HL-60 (cell line): ENCODE results near the gene CNTRL.

ENCODE experiments used
- DNase-seq, 2 experiments: peaks; one replicate each; pipeline ENCODE4 v3.0.0-alpha.2; 2010 to 2020; ENCODE audit warnings: low read depth in 1 of 2, low spot score in 1 of 2
- H3K27ac ChIP-seq: fragments of 250-450 bp; sonication (Bioruptor Pico); replicated peaks from 2 replicates; pipeline ENCODE4 v1.5.1; 2020; ENCODE audit warnings: mild to moderate bottlenecking, moderate library complexity
- H3K27me3 ChIP-seq: fragments of 250-450 bp; sonication (Bioruptor Pico); 2 replicates; pipeline ENCODE4 v1.5.1; 2021; ENCODE audit warnings: mild to moderate bottlenecking, moderate library complexity; ENCODE audit not compliant: insufficient read depth, poor library complexity, severe bottlenecking
- H3K4me3 ChIP-seq: replicated peaks from 2 replicates; pipeline ENCODE4 v1.5.1; 2011; ENCODE audit warnings: mild to moderate bottlenecking, control low read depth, low read length; ENCODE audit not compliant: insufficient read depth
- GABPA ChIP-seq: IDR thresholded peaks from 2 replicates; pipeline ENCODE4 v1.6.1; 2012; ENCODE audit warnings: low read depth
- POLR2AphosphoS5 ChIP-seq: IDR thresholded peaks from 2 replicates; pipeline ENCODE4 v1.6.1; 2012; ENCODE audit warnings: low read depth
- REST ChIP-seq: IDR thresholded peaks from 2 replicates; pipeline ENCODE4 v1.6.1; 2012; ENCODE audit warnings: low read depth; ENCODE audit not compliant: insufficient replicate concordance
- SPI1 ChIP-seq: IDR thresholded peaks from 2 replicates; pipeline ENCODE4 v1.6.1; 2012; ENCODE audit warnings: low read depth, mild to moderate bottlenecking, borderline replicate concordance
- TF ChIP-seq, protein P1 (sequence below): IDR thresholded peaks from one replicate; pipeline ENCODE4 v1.5.1; 2011; ENCODE audit warnings: low read length, control low read depth, inconsistent platforms; ENCODE audit not compliant: insufficient read depth

Gene CNTRL

GRCh38 chr9:121071370-121071755 lies 3.4 kb upstream of the CNTRL start:
- Histone ChIP-seq H3K4me3 (no peak overlapping the region), H3K27ac (peak overlapping the region; percentile 95), H3K27me3 (no peaks in the 10 kb centered on the region)
- DNase-seq: no peak
- TF ChIP-seq, protein P1, sequence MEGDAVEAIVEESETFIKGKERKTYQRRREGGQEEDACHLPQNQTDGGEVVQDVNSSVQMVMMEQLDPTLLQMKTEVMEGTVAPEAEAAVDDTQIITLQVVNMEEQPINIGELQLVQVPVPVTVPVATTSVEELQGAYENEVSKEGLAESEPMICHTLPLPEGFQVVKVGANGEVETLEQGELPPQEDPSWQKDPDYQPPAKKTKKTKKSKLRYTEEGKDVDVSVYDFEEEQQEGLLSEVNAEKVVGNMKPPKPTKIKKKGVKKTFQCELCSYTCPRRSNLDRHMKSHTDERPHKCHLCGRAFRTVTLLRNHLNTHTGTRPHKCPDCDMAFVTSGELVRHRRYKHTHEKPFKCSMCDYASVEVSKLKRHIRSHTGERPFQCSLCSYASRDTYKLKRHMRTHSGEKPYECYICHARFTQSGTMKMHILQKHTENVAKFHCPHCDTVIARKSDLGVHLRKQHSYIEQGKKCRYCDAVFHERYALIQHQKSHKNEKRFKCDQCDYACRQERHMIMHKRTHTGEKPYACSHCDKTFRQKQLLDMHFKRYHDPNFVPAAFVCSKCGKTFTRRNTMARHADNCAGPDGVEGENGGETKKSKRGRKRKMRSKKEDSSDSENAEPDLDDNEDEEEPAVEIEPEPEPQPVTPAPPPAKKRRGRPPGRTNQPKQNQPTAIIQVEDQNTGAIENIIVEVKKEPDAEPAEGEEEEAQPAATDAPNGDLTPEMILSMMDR: no peak
- no peak for TF ChIP-seq REST
- TF ChIP-seq POLR2AphosphoS5: 0 out of 2 replicates have a peak, but pooled peaks have one; percentile 7

DNA sequence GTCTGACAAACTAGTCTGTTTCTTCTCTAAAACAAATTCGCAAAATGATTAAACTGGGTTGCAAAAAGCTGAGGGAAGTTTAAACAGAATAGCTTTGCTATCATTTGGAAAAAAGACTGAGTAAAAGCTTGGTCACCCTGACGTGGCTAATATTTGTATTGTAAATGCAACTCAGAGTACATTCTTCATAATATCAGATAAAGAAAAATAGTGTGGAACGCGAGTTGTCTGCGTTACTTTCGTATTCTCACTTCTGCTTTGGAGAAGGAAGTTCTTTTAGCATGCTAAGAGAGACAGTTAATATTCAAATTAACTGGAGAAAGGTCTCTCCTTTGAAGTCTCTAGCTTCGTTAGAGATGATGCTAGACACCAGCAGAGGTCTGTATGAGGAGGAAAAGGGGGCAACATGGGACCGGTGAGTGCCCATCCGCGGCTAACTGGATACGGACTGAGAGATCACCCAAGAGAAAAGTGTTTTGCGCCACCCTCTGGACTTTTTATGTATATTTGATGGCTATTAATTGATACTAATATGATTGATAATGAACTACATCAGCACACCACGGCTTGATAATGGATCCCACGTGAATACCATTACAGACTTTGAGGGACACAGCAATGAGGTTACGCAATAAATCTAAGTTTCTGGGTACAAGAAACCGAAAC lies 2.9 kb upstream of the CNTRL start:
- Histone ChIP-seq H3K4me3 (peak overlapping the region; percentile 3; the same call in 1 of the 2 replicates), H3K27me3 (no peaks in the 10 kb centered on the region), H3K27ac (peak overlapping the region; percentile 95)
- no peak for TF ChIP-seq POLR2AphosphoS5
- TF ChIP-seq SPI1: peak; percentile 86
- DNase-seq: peak in 1 of 2 experiments; percentile 45

GRCh38 chr9:121073038-121073437 lies 1.7 kb upstream of the CNTRL start:
- Histone ChIP-seq H3K4me3 (no peak overlapping the region), H3K27me3 (no peaks in the 10 kb centered on the region), H3K27ac (peak overlapping the region; percentile 95)
- DNase-seq: peak; percentile 79 to 84
- TF ChIP-seq POLR2AphosphoS5: peak; percentile 68; the same call in 1 of the 2 replicates
- TF ChIP-seq GABPA: no peak
- no peak for TF ChIP-seq REST

DNA sequence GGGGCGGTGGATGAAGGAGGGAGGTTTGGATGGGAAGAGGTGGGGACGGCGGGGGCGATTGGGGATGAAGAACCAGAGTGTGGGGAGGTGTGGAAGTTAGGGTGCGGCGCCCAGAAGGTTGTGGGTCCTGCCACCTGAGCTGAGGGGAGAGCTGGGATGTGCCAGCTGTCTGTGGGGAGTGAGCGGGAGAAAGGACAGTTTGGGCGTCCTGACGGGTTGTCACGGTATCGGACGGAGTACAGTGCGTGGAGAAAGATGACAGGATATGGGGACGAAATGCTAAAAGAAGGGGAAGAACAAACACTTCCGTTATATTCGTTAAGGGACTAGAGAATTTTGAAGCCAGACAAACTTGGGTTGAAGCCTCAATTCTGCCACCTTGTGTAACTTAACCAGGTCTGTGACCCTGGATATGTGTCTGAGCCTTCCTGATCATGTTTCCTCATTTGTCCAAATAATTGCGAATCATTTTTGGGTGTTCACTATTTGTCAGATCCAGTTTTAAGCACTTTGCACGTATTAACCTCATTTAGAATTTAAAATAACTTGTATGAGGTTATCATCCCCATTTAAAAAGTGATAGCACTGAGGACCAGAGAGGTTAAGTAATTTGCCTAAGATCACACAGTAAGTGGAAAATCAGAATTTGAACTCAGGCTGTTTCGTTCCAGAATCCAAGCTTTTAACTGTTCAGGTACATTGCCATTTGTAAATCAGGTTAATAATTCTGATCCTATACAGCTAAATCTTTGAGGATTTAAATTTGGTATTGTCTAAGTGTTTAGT lies 689 bp downstream of the CNTRL start:
- peak overlapping the region; percentile 80 for H3K4me3 ChIP-seq
- DNase-seq: peak; percentile 51 to 62
- TF ChIP-seq, protein P1: no peak
- peak; percentile 58; the same call in 1 of the 2 replicates for TF ChIP-seq SPI1
- H3K27me3 ChIP-seq: no peaks in the 10 kb centered on the region
- peak overlapping the region; percentile 95 for H3K27ac ChIP-seq
